HG03442 (cell line): ENCODE data around the gene CD82.
A peak's percentile ranks its signal among the peaks of the same experiment; 100 is the strongest.

Experiments
- ATAC-seq: cut with Tn5 transposase; IDR thresholded peaks from one replicate; pipeline ENCODE4 v1.9.1; 2021; ENCODE audit warnings: mild to moderate bottlenecking, moderate library complexity; ENCODE audit not compliant: unreplicated experiment

CD82 gene

GRCh38 chr11:44614281-44614775 is 48.9 kb downstream of the CD82 start:
- ATAC-seq, result no peak

DNA sequence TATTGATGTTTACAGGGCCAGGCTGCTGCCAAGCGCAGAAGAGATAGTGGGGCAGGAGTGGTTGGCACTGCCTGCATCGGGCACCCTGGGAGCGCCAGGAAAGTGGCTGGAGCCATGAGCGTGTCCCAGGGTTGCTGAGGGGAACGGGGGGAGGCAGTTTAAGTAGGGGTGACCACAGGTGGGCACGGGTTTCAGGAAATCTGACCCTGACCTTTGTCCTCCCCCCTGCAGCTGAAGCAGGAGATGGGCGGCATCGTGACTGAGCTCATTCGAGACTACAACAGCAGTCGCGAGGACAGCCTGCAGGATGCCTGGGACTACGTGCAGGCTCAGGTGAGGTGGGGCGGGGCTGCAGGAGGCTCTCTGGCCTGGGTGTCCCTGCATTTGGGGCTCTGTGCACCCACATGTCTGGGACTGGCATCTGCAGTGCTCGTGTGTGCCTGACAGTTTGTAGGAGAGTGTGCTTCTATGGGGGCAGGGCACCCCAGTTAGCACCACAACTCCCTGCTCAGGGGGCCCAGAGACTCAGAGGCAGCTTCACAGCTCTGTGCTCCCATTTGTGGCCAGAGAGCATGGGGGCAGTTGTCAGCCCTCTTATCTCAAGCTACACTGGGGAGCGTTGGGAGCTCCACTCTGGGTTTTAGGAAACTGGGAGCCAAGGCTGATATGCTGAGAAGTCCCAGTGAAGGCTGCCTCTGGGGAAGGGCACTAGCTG is 49.7 kb downstream of the CD82 start:
- no peak for ATAC-seq

- ATAC-seq, result no peak
Observed at GRCh38 chr11:44615913-44616791, 50.7 kb downstream of the CD82 start.

GRCh38 chr11:44617671-44618461 is 52.4 kb downstream of the CD82 start:
- ATAC-seq, result no peak

DNA sequence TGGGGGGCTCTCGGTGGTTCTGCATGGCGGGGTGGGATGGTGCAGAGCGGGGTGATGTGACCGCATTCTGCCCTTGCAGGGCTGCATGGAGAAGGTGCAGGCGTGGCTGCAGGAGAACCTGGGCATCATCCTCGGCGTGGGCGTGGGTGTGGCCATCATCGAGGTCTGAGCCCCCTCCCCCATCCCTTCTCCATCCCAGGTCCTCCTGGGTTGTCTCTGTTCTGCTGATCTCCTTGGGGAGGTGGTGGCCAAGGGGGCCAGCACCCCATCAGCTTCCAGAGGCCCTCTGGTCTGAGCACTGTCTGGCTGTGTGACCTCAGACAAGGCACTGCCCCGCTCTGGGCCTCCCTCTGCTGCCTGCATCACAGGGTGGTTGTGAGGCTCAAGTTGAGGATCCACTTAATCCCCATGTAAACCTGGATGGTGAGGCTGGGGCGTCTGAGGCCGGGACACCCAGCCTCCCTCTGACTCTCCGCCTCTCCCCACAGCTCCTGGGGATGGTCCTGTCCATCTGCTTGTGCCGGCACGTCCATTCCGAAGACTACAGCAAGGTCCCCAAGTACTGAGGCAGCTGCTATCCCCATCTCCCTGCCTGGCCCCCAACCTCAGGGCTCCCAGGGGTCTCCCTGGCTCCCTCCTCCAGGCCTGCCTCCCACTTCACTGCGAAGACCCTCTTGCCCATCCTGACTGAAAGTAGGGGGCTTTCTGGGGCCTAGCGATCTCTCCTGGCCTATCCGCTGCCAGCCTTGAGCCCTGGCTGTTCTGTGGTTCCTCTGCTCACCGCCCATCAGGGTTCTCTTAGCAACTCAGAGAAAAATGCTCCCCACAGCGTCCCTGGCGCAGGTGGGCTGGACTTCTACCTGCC is 53.3 kb downstream of the CD82 start:
- no peak for ATAC-seq

- ATAC-seq, result no peak
Observed at GRCh38 chr11:44620328-44620725, 54.9 kb downstream of the CD82 start.

DNA sequence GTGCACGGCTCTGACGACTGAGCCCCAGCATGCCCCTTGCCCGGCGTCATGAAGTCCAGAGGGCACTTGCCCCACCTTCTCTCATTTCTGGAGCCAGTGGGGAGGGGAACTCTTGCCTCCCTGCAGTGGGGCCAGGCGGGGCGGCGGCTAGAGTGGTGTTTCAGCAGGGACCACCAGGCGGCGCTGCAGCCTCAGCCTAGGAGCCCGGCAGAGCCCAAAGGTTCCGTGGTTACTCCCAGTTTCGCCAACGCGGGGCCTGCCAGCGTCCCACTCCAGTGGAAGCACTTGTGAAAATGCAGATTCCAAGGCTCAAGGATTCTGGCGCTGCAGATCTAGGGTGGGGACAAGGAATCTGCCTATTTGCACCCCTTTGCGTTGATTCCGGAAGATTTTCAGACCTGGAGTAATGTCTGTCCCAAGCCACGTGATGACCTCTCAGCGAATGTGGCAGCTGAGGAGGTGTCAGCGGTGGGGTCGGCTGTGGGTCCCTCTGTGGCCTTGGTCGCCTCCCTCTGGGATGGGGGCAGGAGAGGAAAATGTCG is 55.7 kb downstream of the CD82 start:
- no peak for ATAC-seq

- no peak for ATAC-seq
Observed at GRCh38 chr11:44621784-44622183, 56.3 kb downstream of the CD82 start.

GRCh38 chr11:44622190-44622650 is 56.8 kb downstream of the CD82 start:
- ATAC-seq, result no peak

GRCh38 chr11:44622721-44623258 is 57.3 kb downstream of the CD82 start:
- ATAC-seq, result no peak

- ATAC-seq, result no peak
Observed at GRCh38 chr11:44623341-44623730, 57.9 kb downstream of the CD82 start.

DNA sequence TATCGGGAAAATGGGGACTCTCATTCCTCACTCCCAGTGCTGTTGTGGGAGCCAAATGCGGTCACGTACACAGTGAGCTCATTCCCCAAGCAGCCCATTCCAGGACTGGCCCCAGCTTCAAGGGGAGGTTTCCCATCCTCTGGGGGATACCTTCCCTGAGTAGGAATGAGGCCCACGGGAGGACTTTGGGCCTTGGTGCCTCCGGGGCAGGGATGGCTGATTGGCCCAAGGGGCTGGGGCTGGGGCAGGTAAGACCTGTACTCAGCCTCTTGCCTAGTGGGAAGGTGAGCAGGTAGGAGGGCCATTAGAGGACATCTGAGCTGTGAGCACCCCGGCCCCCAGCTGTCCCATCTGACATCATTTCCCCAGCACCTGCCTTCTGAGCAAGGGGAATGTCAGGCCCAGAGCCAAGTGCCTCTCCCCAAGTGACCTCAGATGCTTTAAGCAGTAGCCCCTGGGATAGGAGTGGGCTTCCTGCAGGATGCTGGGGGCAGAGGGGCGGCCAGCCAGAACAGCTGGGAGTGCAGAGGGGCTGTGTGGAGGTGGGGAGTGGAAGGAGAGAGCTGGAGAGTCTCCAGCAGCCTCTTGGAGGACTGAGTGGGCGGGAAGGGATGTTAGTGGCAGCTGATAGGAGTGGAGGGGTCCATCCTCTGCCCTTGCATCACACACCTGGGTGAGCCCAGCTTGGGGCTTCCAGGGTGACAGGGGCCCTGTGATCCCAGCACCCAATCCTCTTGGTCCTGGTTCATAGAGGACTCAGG is 58.4 kb downstream of the CD82 start:
- ATAC-seq, result no peak

- ATAC-seq, result no peak
Observed at GRCh38 chr11:44624761-44625221, 59.3 kb downstream of the CD82 start.

DNA sequence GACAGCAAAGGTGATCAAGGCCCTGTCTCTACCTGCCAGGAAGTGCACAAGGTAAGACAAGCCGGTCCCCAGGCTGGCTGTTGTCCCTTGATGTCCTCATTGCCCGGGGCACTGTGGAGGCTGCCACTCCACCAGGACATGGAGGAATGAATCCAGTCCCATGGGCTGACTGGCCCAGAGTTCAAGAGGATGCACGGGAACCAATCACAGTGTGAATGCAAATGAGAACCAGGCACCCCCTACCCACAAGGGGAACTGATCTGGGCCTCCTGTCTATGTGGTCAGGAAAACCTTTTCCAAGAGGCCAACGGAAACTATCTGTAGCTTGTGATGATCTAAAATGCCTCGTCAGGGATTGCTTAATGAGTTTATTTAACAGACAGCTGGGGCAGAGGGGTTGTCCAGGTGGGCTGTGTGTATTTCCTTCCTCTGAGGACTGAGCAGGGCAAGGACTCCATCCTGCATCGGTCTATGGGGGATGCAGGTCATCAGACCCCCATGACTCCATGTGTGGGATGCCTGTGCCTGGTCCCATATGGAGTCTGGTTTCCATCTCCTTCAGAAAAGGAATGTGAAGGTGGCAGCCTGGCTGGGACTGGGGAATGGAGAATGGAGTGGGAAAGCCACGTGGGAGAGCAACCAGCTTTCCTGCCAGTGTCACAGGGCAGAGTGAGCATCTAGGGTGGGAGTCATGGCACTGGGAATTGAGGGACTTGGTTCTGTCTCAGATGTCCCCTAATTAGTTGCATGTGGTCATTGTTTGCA is 60.5 kb downstream of the CD82 start:
- ATAC-seq, result no peak

DNA sequence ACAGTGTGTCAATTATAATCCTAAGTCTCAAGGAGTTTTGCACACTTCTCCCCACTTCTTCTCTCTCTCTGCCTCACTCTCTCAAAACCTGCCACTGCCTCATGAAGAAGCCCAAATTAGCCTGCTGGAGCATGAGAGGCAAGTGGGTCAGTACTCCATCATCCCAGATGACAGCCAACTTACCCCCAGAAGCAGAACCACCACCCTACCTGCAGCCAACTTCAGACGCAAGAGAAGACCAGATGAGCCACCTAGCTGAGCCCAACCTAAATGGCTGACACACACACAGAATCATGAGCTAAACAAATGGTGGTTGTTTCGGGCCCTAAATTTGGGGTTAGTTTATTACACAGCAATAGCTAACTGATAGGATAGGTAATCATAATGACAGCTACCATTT is 61.2 kb downstream of the CD82 start:
- ATAC-seq, result no peak

DNA sequence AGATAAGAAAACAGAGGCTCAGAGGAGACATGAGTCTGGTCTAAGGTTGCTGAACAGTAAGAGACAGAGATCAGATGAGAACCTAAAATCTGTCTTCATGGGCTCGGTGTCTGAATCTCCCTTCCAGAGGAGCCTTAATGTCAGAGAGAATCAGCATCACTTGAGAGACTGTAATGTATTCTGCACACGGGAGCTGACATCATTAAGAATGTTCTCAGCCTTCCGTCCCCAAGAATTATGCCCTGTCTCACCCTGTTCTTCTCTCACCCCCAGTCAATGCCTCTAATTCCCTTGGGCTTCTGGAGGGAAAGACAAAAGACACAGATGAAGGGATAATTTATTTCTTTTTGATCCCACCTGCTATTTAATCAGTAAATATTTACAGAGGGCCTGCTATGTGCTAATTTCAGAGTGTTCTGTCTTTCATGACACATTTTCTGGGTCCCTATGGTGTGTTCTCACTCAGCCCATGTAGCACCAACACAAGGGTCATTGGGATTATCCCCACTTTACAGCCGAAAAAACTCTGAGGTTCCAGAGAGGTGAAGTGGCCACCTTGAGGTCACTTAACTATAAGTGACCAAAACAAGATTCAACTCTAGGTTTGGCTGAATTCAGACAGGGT is 61.8 kb downstream of the CD82 start:
- ATAC-seq, result no peak

DNA sequence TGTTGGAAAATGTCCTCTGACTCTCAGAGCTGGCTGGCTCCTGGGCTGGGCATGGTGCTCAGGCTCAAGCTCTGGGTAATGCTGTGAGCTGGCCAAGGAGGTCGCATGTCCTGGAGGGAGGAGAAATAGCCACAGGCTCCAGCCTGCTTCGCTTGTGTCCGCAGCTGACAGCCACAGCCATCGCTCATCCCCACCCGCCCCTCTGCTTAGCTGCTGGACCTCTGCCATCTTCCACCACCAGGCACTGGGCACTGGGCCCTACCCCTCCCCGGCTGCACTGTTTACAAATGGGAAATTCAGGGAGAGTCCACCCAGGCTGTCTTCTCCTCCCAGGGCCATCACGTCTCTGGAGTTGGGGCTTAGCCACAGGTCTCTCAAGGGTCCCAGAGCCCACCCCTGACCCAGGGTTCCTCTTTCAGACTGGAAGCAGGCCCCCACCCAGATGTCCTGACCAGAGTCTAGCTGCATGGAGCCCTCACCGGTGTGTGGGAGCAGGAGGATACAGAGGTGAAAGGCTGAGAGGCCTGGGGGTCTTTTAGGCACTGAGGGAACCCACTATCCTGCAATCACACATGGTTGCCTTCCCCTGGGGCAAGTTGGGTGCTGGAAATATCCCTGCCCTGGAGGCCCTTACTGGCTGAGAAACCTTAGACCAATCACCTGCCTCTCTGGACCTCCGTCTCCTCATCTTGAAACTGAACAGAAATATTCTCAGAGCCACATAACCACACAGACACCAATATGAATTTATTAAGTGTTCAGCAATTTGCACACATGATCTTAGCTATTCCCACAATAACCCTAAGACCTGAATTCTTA is 62.7 kb downstream of the CD82 start:
- ATAC-seq, result peak; percentile 87
